Cardiac muscle cell (in vitro differentiated cells and primary cell): ENCODE measurements around the gene SGMS1. TPM values are rescaled to one million over a fixed set of nuclear protein-coding genes. Genes with fewer than 3 reads are reported as not detected.

Source experiments
- DNase-seq, 2 donors: peaks; one replicate each; pipeline versions ENCODE4 v3.0.0 to v3.0.0-alpha.2; 2010 to 2017; ENCODE audit warnings: low read depth in 1 of 2, low spot score in 1 of 2
- H3K27ac ChIP-seq: fragments of 200-600 bp; sonication (generic); 2 replicates; pipeline ENCODE4 v1.5.1; 2016
- H3K27me3 ChIP-seq: fragments of 200-600 bp; sonication (generic); 2 replicates; pipeline ENCODE4 v1.6.0; 2016; ENCODE audit warnings: control low read depth
- H3K36me3 ChIP-seq: fragments of 200-600 bp; sonication (generic); 2 replicates; pipeline ENCODE4 v1.5.1; 2016; ENCODE audit warnings: control low read depth
- H3K4me1 ChIP-seq: fragments of 200-600 bp; sonication (generic); 2 replicates; pipeline ENCODE4 v1.8.1; 2017; ENCODE audit warnings: low read depth, mild to moderate bottlenecking, mixed run types
- H3K4me3 ChIP-seq: fragments of 200-600 bp; sonication (generic); 2 replicates; pipeline ENCODE4 v1.5.1; 2016; ENCODE audit warnings: mild to moderate bottlenecking
- H3K9me3 ChIP-seq: fragments of 200-600 bp; sonication (generic); 2 replicates; pipeline ENCODE4 v1.5.1; 2017; ENCODE audit warnings: low read depth, mild to moderate bottlenecking, control low read depth
- polyA plus RNA-seq: library from polyadenylated mRNA; unstranded; fragments of >200 nt; fragmentation: Nextera tagmentation; extraction: Ambion mirVana; gene quantifications from 2 replicates; pipeline ENCODE4 v1.2.1, GENCODE V29; 2016
- total RNA-seq: library from RNA; depleted of rRNA; stranded (reverse); fragments of >200 nt; gene quantifications from 2 replicates; pipeline ENCODE4 v1.2.3, GENCODE V29; 2016
- TF ChIP-seq, protein P1 (sequence below): IDR thresholded peaks from 2 replicates; pipeline ENCODE4 v1.5.1; 2012; ENCODE audit warnings: low read depth, mild to moderate bottlenecking, low read length

The SGMS1 gene
- total and polyA plus RNA-seq, 2 experiments from 2014 or later = 12.1 to 41.6 TPM

DNA sequence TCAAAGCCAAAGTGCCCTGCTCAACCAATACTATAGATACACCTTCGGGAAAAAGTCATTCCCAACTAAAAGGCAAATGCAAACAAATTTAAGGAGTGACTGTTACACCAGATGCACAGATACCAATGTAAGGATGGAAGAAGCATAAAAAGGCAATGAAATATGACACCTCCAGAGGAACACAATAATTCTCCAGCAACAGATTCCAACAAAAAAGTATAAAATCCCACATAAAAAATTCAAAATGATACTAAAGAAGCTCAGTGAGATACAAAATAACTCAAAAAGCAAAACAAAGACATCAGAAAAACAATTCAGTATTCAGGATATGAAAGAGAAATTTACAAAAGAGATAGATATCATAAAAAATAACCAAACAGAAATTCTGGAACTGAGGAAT, 328.4 kb downstream of the SGMS1 start:
- no peaks in the 10 kb centered on the region for H3K36me3 ChIP-seq
- TF ChIP-seq, protein P1, sequence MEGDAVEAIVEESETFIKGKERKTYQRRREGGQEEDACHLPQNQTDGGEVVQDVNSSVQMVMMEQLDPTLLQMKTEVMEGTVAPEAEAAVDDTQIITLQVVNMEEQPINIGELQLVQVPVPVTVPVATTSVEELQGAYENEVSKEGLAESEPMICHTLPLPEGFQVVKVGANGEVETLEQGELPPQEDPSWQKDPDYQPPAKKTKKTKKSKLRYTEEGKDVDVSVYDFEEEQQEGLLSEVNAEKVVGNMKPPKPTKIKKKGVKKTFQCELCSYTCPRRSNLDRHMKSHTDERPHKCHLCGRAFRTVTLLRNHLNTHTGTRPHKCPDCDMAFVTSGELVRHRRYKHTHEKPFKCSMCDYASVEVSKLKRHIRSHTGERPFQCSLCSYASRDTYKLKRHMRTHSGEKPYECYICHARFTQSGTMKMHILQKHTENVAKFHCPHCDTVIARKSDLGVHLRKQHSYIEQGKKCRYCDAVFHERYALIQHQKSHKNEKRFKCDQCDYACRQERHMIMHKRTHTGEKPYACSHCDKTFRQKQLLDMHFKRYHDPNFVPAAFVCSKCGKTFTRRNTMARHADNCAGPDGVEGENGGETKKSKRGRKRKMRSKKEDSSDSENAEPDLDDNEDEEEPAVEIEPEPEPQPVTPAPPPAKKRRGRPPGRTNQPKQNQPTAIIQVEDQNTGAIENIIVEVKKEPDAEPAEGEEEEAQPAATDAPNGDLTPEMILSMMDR = no peak
- no peaks in the 10 kb centered on the region for H3K27me3 ChIP-seq
- no peaks in the 10 kb centered on the region for H3K9me3 ChIP-seq
- H3K27ac ChIP-seq = no peak overlapping the region
- H3K4me1 ChIP-seq = no peaks in the 10 kb centered on the region
- no peak overlapping the region for H3K4me3 ChIP-seq
- no peak for DNase-seq

DNA sequence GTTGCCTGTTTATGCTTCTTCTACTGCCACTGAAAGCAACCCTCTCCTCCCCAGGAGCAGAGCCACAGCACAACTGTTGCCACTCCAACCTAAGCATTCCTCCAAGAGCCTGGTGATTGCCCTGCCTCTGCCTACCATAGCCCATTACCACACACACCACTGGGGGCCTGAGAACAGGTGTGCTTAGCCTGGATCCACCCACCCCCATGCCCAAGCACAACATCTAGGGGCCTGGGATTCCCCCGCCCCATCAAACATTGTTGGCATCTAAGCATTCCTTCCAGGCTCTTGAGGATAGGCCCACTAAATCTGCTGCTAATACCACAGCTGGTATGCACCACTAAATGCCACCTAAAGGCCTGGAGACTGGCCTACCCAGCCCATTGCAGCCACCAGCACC, 329.2 kb downstream of the SGMS1 start:
- no peak for DNase-seq
- no peaks in the 10 kb centered on the region for H3K36me3 ChIP-seq
- no peaks in the 10 kb centered on the region for H3K9me3 ChIP-seq
- no peak overlapping the region for H3K4me3 ChIP-seq
- TF ChIP-seq, protein P1 = no peak
- no peaks in the 10 kb centered on the region for H3K4me1 ChIP-seq
- no peak overlapping the region for H3K27ac ChIP-seq
- H3K27me3 ChIP-seq = no peaks in the 10 kb centered on the region

DNA sequence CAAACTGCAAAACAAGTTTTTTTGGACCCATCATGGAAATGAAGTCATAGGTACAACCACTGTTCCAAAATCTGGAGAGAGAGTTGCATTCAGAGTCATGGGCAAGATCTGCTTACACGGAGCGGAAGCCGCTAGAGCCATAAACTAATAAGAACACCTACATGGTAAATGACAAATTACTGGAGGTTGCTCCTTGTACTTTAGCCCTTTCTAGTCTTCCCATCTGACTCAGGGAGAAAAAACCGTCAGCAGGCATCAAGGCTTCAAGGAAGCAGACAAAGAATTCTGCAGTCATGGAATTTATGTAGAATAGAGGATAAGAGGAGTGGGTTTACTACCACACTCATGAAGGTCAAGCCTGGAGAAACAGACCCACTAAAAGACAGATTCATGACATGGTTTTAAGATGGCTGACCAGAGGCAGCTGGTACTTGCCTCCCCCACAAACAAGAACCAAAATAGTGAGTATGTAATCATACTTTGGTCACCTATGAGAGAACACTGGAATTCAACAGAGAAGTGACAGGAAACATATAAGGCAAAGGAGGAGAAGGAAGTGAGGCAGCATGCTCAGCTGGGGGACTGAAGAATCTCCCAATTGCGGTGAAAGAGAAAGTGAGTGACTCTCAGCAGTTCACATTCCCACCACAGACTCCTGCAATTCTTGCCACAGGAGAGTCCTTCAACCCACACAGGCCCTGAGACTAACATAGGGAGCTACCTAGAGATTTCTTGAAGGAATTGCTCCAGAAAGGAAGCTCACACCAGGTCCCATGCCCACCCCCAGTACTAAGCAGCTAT, 330.0 kb downstream of the SGMS1 start:
- H3K36me3 ChIP-seq = no peaks in the 10 kb centered on the region

DNA sequence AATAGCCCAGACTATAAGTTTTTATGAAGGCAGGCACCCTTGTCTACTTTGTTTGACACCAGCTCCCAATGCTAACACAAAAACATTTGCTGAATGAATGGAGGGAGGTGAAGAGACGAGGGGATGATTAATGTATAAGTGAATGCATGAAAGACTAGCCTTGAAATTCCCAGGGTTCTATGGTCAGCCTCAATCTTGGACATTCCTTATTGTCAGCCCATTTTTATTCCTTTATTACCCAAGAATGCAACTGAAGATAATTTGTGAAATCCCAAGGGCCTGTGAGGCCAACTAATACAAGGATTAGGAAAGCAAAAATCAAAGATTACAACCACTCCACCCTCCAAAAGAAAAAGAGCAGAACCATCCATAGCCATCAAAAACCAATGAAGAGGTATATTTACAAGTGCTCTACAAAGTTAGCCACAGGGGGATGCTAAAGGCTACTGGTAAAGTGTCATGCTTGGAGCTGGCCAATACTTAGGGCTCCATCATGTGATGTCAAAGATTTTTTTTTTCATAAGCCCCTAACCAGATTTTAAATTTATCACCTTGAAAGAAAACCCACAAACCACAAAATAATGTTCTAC, 332.4 kb downstream of the SGMS1 start:
- DNase-seq = peak in 1 of 2 donors; percentile 40
- Histone ChIP-seq H3K27ac (no peak overlapping the region), H3K4me3 (no peak overlapping the region), H3K9me3 (no peaks in the 10 kb centered on the region), H3K27me3 (no peaks in the 10 kb centered on the region), H3K36me3 (no peaks in the 10 kb centered on the region), H3K4me1 (no peaks in the 10 kb centered on the region)
- TF ChIP-seq, protein P1 = peak; percentile 55

More for the DNA sequence above, 330.0 kb downstream of the SGMS1 start:
- Histone ChIP-seq H3K4me3 (no peak overlapping the region), H3K9me3 (no peaks in the 10 kb centered on the region), H3K27me3 (no peaks in the 10 kb centered on the region), H3K27ac (no peak overlapping the region), H3K4me1 (no peaks in the 10 kb centered on the region)
- TF ChIP-seq, protein P1 = no peak
- DNase-seq = no peak

DNA sequence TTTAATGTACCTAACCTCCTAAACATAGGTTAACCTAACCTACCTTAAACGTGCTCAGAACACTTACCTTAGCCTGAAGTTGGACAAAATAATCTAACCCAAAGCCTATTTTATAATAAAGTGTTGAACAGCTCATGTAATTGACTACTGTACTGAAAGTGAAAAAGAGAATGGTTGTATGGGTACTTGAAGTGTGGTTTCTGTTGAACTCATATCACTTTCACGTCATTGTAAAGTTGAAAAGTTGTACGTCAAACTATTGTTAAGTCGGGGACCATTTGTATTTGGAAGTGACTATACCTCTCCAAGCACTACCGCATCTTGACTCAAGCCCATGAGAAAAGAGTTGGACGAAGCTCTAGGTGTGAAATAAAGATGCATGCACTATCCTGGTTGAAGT, 334.6 kb downstream of the SGMS1 start:
- DNase-seq = no peak
- Histone ChIP-seq H3K4me1 (no peaks in the 10 kb centered on the region), H3K9me3 (no peaks in the 10 kb centered on the region), H3K27ac (no peak overlapping the region), H3K36me3 (no peaks in the 10 kb centered on the region), H3K27me3 (no peaks in the 10 kb centered on the region), H3K4me3 (no peak overlapping the region)
- TF ChIP-seq, protein P1 = no peak
